ENCODE measurements around the gene GORASP2. TPM values are rescaled to one million over a fixed set of nuclear protein-coding genes. Genes with fewer than 3 reads are reported as not detected.

Gene GORASP2
- total RNA-seq, 1 experiment from 2014 or later: 102 TPM

GRCh38 chr2:170891893-170892292 is 37.2 kb upstream of the GORASP2 start (continued):
- no peak for TF ChIP-seq TP53 (CRISPR knock-in tag; IDR thresholded peaks at IDR 0.05)
- TF ChIP-seq, protein P1, sequence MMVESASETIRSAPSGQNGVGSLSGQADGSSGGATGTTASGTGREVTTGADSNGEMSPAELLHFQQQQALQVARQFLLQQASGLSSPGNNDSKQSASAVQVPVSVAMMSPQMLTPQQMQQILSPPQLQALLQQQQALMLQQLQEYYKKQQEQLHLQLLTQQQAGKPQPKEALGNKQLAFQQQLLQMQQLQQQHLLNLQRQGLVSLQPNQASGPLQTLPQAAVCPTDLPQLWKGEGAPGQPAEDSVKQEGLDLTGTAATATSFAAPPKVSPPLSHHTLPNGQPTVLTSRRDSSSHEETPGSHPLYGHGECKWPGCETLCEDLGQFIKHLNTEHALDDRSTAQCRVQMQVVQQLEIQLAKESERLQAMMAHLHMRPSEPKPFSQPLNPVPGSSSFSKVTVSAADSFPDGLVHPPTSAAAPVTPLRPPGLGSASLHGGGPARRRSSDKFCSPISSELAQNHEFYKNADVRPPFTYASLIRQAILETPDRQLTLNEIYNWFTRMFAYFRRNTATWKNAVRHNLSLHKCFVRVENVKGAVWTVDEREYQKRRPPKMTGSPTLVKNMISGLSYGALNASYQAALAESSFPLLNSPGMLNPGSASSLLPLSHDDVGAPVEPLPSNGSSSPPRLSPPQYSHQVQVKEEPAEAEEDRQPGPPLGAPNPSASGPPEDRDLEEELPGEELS (CRISPR knock-in tag; IDR thresholded peaks at IDR 0.05): no peak
- no peak for TF ChIP-seq SP1 (CRISPR knock-in tag; conservative IDR thresholded peaks at IDR 0.05)
- TF ChIP-seq, protein P2, sequence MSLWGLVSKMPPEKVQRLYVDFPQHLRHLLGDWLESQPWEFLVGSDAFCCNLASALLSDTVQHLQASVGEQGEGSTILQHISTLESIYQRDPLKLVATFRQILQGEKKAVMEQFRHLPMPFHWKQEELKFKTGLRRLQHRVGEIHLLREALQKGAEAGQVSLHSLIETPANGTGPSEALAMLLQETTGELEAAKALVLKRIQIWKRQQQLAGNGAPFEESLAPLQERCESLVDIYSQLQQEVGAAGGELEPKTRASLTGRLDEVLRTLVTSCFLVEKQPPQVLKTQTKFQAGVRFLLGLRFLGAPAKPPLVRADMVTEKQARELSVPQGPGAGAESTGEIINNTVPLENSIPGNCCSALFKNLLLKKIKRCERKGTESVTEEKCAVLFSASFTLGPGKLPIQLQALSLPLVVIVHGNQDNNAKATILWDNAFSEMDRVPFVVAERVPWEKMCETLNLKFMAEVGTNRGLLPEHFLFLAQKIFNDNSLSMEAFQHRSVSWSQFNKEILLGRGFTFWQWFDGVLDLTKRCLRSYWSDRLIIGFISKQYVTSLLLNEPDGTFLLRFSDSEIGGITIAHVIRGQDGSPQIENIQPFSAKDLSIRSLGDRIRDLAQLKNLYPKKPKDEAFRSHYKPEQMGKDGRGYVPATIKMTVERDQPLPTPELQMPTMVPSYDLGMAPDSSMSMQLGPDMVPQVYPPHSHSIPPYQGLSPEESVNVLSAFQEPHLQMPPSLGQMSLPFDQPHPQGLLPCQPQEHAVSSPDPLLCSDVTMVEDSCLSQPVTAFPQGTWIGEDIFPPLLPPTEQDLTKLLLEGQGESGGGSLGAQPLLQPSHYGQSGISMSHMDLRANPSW (CRISPR knock-in tag; conservative IDR thresholded peaks at IDR 0.05; ENCODE audit: low read depth): no peak
- no peak for TF ChIP-seq ARID4B (CRISPR knock-in tag; IDR thresholded peaks at IDR 0.05; ENCODE audit: borderline replicate concordance)
- TF ChIP-seq PRRX2 (CRISPR knock-in tag; IDR thresholded peaks at IDR 0.05): no peak
- TF ChIP-seq ATF3 (CRISPR knock-in tag; conservative IDR thresholded peaks at IDR 0.05): no peak

- Mint-ChIP-seq H3K4me3 (no peak overlapping the region), H3K27ac (no peak overlapping the region), H3K4me1 (peaks cover 14% of the 10 kb centered on the region), H3K27me3 (ENCODE audit: low read depth) (no peaks in the 10 kb centered on the region), H3K36me3 (no peaks in the 10 kb centered on the region), H3K9me3 (no peaks in the 10 kb centered on the region)
- POLR2A ChIA-PET: no interaction called here
- CTCF ChIA-PET: interaction anchor here (1.6 to 2.2 kb wide), 2 partner anchors 19 to 47 kb away, joined by 11 to 18 read pairs; no protein-coding TSS in a partner anchor
- no peak for ATAC-seq
- no peak for DNase-seq (ENCODE audit: low spot score)
- no peak for TF ChIP-seq CBFB (CRISPR knock-in tag; IDR thresholded peaks at IDR 0.05; ENCODE audit: low read depth)
- no peak for TF ChIP-seq ZNF512 (CRISPR knock-in tag; IDR thresholded peaks at IDR 0.05; ENCODE audit: borderline replicate concordance)
- no peak for TF ChIP-seq ZNF416 (CRISPR knock-in tag; IDR thresholded peaks at IDR 0.05)
- TF ChIP-seq, protein P3, sequence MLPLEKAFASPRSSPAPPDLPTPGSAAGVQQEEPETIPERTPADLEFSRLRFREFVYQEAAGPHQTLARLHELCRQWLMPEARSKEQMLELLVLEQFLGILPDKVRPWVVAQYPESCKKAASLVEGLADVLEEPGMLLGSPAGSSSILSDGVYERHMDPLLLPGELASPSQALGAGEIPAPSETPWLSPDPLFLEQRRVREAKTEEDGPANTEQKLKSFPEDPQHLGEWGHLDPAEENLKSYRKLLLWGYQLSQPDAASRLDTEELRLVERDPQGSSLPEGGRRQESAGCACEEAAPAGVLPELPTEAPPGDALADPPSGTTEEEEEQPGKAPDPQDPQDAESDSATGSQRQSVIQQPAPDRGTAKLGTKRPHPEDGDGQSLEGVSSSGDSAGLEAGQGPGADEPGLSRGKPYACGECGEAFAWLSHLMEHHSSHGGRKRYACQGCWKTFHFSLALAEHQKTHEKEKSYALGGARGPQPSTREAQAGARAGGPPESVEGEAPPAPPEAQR (CRISPR knock-in tag; IDR thresholded peaks at IDR 0.05): no peak
- TF ChIP-seq TCF7 (CRISPR knock-in tag; IDR thresholded peaks at IDR 0.05; ENCODE audit: low read depth): no peak
- TF ChIP-seq IRF2 (CRISPR knock-in tag; IDR thresholded peaks at IDR 0.05; ENCODE audit: borderline replicate concordance, low read depth): no peak
- TF ChIP-seq, protein P1 (CRISPR knock-in tag; IDR thresholded peaks at IDR 0.05): no peak
- TF ChIP-seq HMGXB4 (CRISPR knock-in tag; IDR thresholded peaks at IDR 0.05): no peak
- TF ChIP-seq, protein P4, sequence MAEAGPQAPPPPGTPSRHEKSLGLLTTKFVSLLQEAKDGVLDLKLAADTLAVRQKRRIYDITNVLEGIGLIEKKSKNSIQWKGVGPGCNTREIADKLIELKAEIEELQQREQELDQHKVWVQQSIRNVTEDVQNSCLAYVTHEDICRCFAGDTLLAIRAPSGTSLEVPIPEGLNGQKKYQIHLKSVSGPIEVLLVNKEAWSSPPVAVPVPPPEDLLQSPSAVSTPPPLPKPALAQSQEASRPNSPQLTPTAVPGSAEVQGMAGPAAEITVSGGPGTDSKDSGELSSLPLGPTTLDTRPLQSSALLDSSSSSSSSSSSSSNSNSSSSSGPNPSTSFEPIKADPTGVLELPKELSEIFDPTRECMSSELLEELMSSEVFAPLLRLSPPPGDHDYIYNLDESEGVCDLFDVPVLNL (CRISPR knock-in tag; IDR thresholded peaks at IDR 0.05; ENCODE audit: borderline replicate concordance, low read depth): no peak
- TF ChIP-seq ZNF232 (CRISPR knock-in tag; IDR thresholded peaks at IDR 0.05): no peak
- no peak for TF ChIP-seq ELF4 (CRISPR knock-in tag; IDR thresholded peaks at IDR 0.05; ENCODE audit: low read depth)
Measured at GRCh38 chr2:170892391-170892951, 36.6 kb upstream of the GORASP2 start.

Data from WTC11 (cell line).